Skeletal muscle cell (primary cell): ENCODE results near the gene CAPN10.

Experiments
- DNase-seq: peaks from one replicate; pipeline ENCODE4 v3.0.0-alpha.2; 2010; ENCODE audit warnings: low read depth
- H3K4me3 ChIP-seq: 2 replicates; pipeline ENCODE4 v1.5.1; 2011; ENCODE audit warnings: low read depth, mild to moderate bottlenecking, control low read depth, low read length, moderate library complexity

The CAPN10 gene

GRCh38 chr2:240586919-240587800 lies 626 bp downstream of the CAPN10 start:
- H3K4me3 ChIP-seq, result peak overlapping the region; percentile 100

GRCh38 chr2:240588006-240588655 lies 1.6 kb downstream of the CAPN10 start:
- H3K4me3 ChIP-seq, result peak overlapping the region; percentile 100
- no peak for DNase-seq

More at GRCh38 chr2:240586919-240587800, 626 bp downstream of the CAPN10 start:
- no peak for DNase-seq

- no peak overlapping the region for H3K4me3 ChIP-seq
- DNase-seq, result no peak
These were observed 2.1 kb downstream of the CAPN10 start for GRCh38 chr2:240588669-240589068.

- no peak for DNase-seq
- H3K4me3 ChIP-seq, result no peak overlapping the region
These were observed 2.8 kb downstream of the CAPN10 start for GRCh38 chr2:240589375-240589774.

GRCh38 chr2:240589850-240590525 lies 3.5 kb downstream of the CAPN10 start:
- no peak overlapping the region for H3K4me3 ChIP-seq
- no peak for DNase-seq

- DNase-seq, result no peak
- H3K4me3 ChIP-seq, result no peak overlapping the region
These were observed 4.2 kb downstream of the CAPN10 start for GRCh38 chr2:240590681-240591111.

GRCh38 chr2:240591226-240591625 lies 4.7 kb downstream of the CAPN10 start:
- DNase-seq, result peak; percentile 23
- no peak overlapping the region for H3K4me3 ChIP-seq

GRCh38 chr2:240591784-240592183 lies 5.2 kb downstream of the CAPN10 start:
- H3K4me3 ChIP-seq, result no peak overlapping the region
- no peak for DNase-seq

- no peak overlapping the region for H3K4me3 ChIP-seq
- no peak for DNase-seq
These were observed 6.6 kb downstream of the CAPN10 start for GRCh38 chr2:240593026-240593702.

- H3K4me3 ChIP-seq, result no peak overlapping the region
- no peak for DNase-seq
These were observed 7.3 kb downstream of the CAPN10 start for GRCh38 chr2:240593703-240594451.

- DNase-seq, result no peak
- H3K4me3 ChIP-seq, result no peak overlapping the region
These were observed 8.2 kb downstream of the CAPN10 start for GRCh38 chr2:240594511-240595380.

GRCh38 chr2:240595381-240596079 lies 9.0 kb downstream of the CAPN10 start:
- DNase-seq, result no peak
- H3K4me3 ChIP-seq, result no peak overlapping the region

GRCh38 chr2:240596080-240596460 lies 9.5 kb downstream of the CAPN10 start:
- H3K4me3 ChIP-seq, result no peak overlapping the region
- DNase-seq, result no peak

- no peak for DNase-seq
- H3K4me3 ChIP-seq, result no peak overlapping the region
These were observed 10.0 kb downstream of the CAPN10 start for GRCh38 chr2:240596491-240596931.

GRCh38 chr2:240597054-240597418 lies 10.5 kb downstream of the CAPN10 start:
- DNase-seq, result no peak
- no peak overlapping the region for H3K4me3 ChIP-seq

GRCh38 chr2:240597419-240598181 lies 11.1 kb downstream of the CAPN10 start:
- DNase-seq, result no peak
- H3K4me3 ChIP-seq, result no peak overlapping the region
